Hypothalamus (tissue), 51 donors: Measurements from ENCODE around the gene ATP2B1.
"Not testable (repeated sequence)": the region's sequence is repeated elsewhere in the genome, so short reads cannot be mapped to it uniquely, and the experiment has no call there.

Experiments used
- DNase-seq, 51 donors: peaks; one replicate each; lab custom pipeline; 2025; lab: John Stamatoyannopoulos, UW

Gene ATP2B1

DNA sequence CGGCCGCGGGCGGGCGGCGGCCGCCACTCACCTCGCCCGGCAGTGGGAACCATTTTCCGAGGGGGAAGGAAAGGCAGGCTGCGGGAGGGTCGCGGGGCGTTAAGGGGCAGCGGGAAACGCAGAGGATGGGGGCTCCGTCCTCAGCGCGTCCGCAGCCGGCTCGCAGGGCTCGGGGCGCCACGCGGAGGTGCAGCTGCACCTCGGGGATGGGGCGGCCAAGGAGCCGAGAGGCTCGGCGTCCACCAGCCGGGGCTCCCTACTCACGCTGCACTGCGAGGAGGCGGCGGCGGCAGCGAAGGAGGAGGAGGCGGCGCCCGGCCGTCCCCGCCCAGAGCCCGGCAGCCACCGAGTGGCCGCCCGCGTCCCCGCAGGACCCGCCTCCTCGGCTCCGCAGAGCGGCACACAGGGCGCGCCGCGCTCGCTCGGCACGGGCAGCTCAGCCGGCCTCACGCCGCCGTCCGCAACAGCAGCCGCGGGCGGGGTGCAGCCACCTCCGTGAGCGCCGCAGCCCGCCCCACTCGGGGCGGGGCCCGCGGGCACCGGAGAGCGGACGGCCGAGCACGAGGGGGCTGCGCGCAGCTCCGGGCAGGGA lies at the start of gene ATP2B1:
TSS of gene ATP2B1 (minus strand) at position 274 of the 592 bp plus-strand sequence. CDS start 52,952 bp downstream, outside the sequence.
- peak in 49 of 51 donors; percentile 26 to 92 (median 78) for DNase-seq

DNA sequence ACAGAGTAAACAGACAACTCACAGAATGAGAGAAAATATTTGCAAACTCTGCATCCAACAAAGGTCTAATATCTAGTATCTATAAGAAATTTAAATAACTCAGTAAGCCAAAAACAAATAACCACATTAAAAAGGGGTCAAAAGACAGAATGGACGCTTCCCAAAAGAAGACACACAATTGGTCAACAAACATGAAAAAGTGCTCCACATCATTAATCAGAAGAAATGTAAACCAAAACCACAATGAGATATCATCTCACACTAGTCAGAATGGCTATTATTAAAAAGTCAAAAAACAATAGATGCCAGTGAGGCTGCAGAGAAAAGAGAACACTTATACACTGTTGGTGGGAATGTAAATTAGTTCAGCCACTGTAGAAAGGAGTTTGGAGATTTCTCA lies 49.3 kb upstream of the ATP2B1 start:
- not testable (repeated sequence) for DNase-seq

DNA sequence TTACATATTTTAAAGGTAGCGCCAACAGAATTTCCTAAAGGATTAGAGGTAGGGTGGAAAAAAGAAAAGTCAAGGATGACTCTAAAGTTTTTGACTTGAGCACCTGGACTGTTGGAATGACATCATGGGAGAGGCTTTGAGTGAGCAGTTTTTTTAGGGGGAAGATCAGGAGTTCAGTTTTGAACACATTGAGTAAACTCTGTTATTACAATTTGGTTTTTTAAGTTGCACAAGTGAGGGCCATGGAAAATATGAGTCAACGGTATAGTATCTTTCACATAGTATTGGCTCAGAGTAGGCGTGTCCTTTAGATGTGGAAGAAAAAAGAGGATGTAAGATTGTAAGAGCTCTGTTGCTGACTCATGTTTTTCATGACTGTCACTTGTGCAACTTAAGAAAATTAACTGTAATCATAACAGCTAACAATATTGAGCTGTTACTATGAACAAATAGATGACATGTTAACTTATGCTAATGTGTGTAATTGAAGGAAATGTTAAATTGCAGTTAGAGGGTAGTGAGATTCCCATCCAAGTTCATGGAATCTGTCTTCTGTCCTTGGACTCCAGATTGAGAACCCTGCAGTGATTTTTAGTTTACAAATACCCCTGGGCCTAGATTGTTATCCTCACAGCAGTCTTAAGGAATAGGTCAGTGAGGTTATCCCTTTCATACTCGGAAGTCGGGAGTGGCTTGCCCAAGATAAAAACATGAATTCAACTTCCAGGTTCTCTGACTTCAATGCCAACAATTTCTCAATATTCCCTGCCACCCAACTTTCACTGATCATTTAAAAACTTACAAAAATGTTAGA lies 48.2 kb upstream of the ATP2B1 start:
- DNase-seq = no peak

DNA sequence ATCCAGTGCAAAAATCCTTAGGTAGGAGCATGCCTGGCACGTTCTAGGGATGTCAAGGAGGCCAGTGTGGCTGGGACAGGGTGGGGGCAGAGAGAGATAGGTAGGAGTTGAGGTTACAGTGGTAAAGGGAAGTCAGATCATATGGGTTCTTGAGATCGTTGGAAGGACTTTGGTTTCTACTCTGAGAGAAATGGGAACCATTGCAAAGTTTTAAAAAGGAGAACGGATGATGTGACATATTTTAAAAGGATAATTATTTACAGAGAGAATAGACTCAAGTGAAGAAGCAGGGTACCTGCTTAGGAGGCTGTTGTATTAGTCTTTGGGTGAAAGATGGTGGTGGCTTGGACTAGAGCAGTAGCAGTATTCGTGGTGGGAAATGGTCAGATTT lies 47.6 kb upstream of the ATP2B1 start:
- no peak for DNase-seq

DNA sequence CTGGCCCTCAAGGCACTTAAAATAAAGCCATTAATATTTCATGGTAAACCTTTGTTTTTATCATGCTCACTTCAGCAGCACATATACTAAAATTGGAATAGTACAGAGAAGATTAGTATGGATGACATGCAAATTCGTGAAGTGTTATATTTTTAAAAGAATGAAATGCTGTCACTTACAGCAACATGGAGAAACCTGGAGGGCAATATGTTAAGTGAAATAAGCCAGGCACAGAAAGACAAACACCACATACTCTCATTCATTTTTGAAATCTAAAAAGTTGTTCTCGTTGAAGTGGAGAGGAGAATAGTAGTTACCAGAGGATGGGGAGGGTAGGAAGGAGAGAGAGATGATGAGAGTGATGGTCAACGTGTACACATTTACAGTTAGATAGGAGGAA lies 45.4 kb upstream of the ATP2B1 start:
- no peak for DNase-seq

DNA sequence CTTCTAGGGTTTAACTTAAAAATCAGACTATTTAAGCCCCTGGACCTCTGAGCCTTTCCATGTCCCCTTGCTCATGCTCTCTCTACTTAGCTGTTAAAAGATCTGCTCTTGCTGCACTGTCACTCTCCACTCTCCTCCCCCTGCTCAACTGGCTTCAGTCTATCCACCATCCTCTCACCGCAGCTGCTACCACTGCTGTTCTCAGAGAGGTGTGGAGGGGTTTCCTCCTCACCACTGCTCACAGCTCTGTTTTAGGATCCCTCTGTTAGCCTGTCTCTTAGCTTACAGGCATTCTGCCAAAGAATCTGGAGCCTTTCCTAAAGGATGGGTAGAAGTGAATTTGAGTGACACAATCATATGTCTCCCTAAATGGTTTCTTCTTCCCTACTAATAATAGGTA lies 43.7 kb upstream of the ATP2B1 start:
- no peak for DNase-seq

DNA sequence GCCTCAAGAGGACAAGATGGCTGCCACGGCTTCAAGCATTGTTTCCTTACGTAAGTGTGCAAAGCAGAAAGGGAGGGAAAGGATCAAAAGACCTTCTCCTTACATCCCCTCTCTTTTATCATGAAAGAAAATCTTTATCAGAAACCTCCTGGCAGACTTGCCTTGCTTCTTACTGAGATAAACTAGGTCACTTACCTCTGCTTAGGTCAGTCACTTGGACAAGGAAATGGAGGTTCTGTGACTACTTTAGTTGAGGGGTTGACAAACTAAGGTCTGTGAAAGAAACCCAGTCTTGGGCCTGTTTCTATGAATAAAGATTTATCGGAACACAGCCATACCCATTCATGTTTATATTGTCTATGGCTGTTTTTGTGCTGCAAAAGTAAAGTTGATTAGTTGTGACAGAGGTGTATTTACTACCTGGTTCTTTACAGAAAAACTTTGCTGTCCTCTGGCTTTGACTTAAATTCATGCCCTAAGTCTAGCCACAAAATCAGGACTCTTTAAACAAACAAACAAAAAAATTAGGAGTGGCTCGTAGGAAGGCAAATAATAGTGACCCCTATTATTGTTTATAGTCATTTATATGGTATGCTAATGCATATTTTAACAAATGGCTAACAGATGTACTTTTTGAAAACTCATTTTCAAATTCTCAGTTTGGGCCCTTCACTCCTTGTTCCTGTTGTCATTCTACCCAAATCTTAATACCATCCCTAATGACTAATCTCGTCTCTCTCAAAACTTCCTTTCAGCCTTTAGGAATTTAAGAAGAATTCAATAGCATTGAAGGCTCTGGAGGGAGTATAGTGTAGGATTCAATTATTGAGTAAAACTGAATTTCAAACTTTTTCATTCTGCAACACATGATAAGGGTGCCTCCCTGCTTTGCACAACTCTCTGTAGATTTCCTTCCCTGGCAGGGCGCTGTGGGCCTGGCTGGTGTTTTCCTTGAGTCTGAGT lies 42.0 kb upstream of the ATP2B1 start:
- no peak for DNase-seq

DNA sequence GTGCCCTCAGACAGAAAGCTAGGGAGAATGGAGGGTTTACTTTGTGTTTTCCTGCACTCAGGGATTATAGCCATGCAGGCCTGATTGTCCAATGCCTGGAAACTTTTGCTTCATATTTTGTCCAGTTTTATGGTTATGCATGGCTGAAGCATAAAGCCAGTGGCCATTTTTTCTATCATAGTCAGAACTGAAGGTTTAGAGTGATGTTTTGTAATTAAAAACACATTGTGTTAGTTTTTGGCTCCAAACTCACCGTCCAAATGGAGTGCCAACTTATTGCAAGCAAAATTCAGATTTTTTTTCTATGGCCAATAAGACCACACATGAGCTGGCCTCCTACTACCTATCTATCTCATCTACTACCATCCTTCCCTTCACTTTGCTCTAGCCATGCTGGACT lies 40.2 kb upstream of the ATP2B1 start:
- no peak for DNase-seq

DNA sequence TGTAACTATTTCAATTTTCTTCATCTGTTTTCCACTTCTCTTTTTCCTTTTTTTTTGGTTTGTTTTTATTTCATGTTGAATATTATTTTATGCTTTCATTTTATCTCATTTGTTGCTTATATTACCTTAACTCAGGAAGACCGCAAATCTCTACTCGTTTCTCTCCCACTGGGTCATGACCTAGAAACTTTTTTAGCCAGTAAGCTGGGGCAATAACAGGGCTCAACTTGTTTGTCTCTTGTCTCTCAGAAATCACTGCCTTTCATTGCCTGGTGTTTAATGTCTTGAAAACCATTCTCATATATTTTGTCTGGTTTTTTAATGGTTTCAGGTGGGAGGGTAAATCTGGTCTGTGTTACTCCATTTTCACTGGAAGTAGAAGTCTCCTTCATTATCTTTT lies 36.6 kb upstream of the ATP2B1 start:
- DNase-seq = no peak

DNA sequence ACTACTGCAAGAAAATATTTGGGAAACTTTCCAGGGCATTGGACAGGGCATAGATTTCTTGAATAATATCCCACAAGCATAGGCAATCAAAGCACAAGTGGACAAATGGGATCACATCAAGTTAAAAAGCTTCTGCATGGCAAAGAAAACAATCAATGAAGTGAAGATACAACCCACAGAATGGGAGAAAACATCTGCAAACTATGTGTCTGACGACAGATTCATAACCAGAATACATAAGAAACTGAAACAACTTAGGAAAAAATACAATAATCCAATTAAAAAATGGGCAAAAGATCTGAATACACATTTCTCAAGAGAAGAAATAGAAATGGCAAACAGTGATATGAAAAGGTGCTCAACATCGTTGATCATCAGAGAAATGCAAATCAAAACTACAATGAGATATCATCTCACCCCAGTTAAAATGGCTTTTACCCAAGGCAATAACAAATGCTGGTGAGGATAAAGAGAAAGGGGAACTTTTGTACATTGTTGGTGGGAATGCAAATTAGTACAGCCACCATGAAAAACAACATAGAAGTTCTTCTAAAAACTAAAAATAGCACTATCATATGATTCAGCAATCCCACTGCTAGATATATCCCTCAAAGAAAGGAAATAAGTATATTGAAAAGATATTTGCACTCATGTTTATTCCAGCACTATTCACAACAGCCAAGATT lies 33.8 kb upstream of the ATP2B1 start:
- DNase-seq = no peak

DNA sequence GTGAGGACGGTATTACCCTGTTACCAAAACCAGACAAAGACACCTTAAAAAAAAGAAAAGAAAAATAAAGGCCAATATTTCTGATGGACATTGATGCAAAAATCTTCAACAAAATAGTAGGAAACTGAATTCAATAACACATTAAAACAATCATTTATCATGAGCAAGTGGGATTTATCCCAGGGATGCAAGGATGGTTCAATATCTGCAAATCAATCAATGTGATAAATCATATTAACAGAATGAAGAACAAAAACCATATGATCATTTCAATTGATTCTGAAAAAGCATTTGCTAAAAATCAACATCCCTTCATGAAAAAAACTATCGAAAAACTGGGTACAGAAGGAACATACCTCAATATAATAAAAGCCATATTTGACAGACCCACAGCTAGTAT lies 32.3 kb upstream of the ATP2B1 start:
- no peak for DNase-seq

DNA sequence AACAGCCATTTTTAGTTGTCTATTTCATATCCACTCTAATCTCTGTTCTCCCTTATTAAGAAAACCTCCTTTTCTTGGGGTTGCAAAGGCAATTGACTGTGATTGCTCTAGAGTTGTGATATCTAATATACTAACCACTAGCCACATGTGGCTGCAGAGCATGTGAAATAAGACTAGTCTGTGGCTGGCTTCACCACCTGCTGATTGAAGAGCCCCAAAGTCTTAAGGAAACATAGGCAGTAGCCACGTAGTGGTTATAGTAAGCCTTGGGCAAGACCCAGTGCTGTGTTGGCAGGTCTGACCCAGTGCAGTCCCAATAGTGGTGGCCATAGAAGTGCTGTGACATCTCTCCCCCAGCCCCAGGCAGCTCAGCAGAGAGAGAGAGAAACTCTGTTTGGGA lies 28.4 kb upstream of the ATP2B1 start:
- no peak for DNase-seq

DNA sequence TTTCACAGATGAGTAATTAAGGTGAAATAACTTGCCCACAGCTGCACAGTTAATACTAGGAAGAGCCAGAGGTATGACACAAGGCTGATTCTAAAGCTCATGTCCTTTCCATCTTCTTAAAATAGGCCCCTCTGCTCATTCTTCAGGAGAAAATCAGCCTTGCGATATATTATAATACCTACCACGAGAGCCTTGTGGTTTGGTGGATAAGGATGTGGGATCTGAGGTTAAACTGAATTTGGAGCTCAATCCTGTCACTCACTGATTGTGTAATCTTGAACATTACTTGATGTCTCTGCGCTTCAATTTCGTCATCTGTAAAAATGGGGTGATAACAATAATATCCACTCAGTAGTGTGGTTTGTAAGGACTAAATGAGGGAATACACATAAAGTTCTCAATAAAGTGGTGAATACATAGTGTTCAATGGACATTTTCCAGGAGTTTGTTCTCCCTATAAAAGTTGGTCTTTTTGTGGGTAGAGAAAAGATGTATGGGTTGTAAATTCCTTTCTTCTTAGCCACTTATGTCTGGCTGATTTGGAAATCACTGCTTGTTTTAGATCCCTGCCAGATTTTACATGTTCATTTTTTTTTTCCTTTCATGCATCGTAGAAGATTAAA lies 25.1 kb upstream of the ATP2B1 start:
- no peak for DNase-seq

DNA sequence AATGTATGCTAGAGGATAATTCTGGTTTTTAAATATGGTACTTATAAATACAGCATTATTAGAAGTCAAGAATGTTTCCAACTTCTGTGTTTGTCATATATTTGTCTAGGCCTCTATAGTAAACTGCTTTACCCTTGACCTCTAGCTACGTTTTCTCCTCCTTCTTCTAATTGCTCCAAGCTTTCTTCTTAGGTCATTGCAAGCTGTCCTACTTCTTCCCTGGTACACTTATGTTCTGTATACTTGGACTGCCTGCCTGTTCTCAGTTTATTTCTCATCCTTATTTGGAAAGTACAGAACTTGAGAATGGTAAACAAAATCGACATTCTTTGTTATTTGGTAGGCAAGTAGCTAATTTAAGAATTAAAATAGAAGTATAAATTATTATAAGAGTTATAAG lies 23.9 kb upstream of the ATP2B1 start:
- no peak for DNase-seq

DNA sequence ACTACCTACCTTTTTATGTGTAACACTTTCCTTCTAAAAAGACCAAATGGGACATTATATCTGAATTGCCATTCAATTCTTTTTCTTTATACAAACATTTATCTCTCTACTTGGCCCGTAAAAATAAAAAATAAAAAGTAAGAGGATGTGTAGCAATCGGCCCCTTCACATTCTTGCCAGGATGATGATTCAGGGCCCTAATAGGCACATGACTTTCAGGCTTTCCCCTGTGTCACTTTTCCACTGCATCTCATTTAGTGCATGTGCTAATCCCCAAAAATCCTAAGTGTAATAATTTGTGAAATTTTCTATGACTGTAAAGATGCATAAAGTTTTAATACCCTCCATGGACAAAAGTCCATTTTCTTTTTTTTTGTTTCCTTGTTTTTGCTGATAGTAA lies 23.0 kb upstream of the ATP2B1 start:
- no peak for DNase-seq

DNA sequence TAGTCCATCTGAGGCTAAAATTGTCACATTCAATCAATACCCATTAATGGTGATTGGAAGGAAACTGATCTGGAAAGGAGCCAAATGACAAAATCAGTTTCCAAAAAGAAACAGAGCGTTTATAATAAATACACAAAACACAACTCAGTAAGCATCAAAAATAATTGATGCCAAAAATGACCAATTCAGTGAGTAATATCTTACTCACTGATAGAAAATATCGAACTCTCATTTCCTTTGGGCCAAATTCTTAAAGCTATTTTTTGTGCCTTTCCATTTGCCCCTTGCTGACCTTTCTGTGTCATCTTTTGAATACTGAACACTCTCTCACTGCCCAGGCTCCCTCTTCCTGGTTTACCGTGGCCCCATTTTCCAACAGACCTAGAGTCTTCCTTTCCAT lies 22.5 kb upstream of the ATP2B1 start:
- DNase-seq = no peak

DNA sequence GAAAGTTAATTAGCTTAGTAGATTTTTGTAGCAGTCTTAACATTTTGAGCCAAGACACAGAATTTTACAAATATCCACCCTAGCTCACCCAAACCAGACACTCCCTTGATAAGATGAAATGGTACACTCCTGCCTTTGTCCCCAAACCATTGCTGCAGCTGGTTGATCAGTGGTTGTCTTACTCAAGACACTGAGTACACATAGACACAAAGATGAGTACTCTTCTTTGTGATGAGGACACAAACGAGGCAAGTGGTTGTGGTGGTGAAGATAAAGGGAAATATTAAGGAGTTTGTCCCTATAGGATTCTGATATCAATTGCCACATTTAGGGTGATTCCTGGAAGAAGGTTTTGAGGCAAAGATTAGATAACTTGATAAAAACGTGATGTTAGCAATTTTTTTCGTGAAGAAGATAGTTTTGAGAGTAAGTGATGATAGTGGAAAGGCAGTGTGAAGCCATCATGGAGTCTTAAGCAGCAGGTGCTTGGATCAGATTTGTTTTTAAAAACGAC lies 21.4 kb upstream of the ATP2B1 start:
- no peak for DNase-seq

DNA sequence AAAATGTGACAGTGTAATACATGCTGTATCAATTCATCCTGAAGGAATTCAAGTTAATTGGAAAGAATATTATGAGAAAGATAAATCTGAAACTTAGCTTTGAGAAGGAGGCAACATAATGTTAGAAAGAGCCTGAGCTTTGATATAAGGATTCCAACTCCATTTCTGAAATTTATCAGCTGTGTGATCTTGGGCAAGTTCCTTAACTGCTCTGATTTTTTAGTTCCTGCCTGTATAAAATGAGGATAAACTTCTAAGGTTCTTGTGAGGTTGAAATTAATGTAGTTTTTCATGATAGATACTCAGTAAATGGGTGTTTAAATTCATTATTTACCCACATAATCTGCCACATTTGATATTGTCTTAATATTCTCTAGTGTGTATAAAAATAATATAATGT lies 14.6 kb upstream of the ATP2B1 start:
- no peak for DNase-seq

DNA sequence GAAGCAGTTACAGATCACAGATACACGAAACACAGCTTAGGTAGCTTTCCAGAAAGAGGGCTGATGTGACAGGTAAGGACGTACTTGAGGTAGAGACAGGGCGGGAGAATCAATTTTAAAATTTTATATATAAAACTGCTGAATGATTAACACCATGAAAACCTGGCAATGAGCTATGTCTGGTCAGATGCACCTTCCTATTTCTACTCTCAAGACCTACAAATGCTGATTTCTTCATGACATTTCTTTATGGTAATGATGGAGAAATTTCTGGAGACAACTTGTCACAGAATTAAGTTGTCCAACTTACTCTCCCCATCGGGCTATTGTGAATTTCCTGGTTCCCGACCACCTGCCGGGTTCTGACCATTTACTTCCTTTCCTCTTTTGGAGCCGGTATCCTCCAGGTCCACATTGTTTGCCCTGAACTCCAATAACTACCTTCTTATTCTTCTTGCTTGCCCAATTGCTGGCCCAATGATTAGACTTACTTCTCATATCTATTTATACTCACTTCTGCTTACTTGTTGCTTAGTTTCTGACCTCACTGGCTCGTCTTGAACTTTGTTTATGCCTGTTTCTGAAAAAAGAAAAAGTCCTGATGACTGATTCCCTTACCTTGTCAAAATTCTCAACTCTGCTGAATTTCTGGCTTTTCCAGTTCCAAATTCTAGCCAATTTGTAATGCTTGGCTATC lies 12.8 kb upstream of the ATP2B1 start:
- DNase-seq = no peak
